ENCODE data around the gene DAZAP1.
A peak's percentile ranks its signal among the peaks of the same experiment; 100 is the strongest.

Gene DAZAP1

GRCh38 chr19:1407528-1408299 is at the start of gene DAZAP1:
Gene DAZAP1, plus strand, starts transcription at chr19:1407586. Its CDS starts 188 bp downstream, at chr19:1407774.
- DNase-seq: peak; percentile 60

- DNase-seq: no peak
Measured at GRCh38 chr19:1360126-1360817, 47.1 kb upstream of the DAZAP1 start.

DNA sequence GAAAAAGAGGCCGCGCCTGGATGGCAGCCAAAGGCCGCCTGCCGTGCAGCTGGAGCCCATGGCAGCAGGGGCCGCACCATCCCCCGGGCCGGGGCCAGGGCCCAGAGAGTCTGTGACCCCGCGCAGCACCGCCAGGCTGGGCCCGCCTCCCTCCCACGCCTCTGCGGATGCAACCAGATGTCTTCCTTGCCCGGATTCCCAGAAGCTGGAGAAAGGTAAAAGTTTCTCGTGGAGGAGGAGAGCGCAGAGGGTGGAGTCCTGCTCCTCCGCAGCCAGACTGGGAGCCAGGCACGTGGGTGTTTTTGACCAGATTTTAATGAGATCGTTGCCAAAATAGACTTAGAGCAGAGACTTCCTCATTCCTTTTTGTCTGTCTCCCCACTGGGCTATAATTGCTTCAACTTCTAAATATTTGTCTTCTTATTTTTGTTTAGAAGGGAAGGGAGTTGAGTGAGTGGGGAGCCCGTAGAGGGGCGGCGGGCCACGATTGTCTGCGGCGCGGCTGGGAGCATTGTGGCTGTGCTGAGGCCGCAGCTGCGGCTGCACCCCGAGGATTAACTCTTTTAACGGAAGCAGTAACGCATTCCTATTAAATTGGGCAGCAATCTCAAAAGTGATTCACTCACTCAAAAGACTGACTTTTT is 46.4 kb upstream of the DAZAP1 start:
- no peak for DNase-seq

DNA sequence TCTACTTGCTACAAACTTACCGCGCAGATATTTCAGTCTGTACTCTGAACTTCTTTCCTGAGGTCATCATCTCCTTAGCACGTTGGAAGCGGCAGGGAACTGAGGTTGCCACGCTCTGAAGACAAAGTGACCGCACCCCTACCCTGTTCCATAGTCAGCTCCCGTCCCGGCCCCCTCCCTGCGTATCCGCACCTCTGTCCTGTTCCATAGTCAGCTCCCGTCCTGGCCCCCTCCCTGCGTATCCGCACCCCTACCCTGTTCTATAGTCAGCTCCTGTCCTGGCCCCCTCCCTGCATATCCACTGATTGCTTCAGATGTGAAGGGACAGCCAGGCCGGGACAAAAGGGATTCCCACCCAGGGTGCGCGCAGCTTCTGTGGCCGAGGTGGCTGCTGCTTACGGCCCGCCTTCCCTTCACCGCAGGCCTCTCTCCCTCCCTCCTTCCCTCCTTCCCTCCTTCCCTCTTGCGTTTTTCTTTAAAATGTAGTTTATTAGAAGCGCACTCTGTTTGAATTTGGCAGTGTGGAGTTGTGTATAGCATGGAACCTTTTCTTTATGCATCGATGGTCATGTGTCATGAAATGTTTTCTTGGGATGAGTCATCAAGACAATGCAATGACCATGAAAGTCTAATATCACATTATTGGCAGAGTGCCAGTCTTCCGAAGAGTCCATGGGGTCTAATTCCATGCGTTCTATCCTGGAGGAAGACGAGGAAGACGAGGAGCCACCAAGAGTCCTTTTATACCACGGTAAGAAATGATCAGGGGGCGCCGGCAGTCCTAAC is 45.6 kb upstream of the DAZAP1 start:
- DNase-seq: no peak

DNA sequence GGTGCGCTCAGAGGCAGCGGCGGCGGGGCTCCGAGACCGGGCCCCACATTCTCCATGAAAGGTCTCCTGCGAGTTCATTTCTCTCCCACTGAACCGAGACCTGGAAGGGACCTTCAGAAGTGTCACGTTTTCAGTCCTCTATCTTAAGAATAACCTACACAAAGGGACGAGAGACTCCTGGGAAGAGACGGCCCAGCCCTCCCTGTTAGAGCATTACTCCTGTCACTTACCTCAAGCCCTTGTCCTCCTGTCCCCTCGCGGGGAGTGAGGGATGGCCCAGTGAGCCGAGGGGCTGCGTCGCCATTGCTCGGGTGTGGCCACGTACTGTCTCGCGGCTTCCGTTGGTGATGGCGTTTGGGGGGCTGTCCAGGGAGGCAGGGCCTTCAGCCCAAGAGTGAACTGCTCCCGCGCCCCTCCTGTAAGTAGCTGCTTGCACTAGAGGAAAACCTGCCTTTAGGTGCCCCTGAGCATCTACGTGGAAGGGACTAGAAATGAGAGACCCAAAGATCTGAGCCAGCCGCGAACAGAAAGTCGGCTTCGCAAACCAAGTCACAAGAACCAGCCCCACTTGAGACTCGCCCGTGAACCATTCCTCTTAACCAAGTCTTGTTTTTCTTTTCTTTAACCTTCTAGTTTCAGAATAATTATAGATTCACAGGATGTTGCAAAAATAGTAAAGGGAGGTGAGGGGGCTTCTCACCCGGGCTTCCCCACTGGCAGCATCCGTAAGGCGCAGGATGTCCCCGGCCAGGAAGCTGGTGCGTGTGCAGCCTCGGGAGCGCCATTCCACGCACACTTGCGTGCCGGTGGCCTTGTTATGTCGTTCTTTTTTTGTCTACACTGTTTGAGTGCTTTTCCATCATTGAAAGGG is 44.8 kb upstream of the DAZAP1 start:
- DNase-seq: no peak

DNA sequence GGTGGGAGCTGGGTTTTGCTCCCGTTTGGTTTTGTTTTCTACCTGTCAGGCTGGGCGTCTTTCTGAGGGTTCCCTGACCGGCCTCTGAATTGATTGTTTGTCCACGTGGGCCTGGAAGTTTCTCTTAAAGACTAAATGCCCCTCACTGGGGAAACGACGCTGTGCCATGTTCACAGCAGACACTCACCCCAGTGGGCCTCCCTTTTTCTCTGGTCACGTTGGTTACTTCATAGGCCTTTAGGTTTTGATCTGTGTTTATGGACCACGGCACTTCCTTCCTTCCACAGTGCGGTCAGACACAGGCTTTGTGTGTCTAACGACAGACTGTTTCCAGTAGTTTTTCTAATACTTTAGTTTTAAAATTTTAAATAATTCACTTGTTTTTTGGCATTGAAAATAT is 43.8 kb upstream of the DAZAP1 start:
- no peak for DNase-seq

DNA sequence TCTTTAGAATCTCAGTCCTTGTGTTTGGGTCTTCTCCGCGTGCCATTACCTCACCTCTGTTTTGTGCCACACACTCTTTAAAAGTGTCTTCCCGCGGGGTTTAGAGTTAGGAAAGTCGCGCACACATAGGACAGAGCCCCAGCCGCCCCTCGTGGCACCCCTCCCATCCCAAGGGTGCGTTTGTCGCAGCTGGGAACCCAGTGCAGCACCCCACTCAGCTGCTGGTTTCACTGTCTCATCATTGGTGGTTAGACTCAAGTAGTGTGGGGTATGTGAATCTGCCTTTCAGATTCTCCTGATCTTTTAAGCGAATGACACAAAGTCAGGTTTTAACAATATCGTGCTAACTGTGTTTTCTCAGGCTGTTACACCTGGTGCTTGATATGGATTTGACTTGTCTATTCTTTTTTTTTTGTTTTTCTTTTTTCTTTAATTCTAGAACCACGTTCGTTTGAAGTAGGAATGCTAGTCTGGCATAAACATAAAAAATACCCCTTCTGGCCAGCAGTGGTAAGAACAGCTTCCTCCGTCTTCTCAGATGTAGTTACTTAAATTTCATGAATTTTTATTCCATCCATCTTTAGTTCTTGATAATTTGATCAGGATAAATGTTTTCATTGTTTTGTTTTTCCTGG is 43.2 kb upstream of the DAZAP1 start:
- DNase-seq: no peak

DNA sequence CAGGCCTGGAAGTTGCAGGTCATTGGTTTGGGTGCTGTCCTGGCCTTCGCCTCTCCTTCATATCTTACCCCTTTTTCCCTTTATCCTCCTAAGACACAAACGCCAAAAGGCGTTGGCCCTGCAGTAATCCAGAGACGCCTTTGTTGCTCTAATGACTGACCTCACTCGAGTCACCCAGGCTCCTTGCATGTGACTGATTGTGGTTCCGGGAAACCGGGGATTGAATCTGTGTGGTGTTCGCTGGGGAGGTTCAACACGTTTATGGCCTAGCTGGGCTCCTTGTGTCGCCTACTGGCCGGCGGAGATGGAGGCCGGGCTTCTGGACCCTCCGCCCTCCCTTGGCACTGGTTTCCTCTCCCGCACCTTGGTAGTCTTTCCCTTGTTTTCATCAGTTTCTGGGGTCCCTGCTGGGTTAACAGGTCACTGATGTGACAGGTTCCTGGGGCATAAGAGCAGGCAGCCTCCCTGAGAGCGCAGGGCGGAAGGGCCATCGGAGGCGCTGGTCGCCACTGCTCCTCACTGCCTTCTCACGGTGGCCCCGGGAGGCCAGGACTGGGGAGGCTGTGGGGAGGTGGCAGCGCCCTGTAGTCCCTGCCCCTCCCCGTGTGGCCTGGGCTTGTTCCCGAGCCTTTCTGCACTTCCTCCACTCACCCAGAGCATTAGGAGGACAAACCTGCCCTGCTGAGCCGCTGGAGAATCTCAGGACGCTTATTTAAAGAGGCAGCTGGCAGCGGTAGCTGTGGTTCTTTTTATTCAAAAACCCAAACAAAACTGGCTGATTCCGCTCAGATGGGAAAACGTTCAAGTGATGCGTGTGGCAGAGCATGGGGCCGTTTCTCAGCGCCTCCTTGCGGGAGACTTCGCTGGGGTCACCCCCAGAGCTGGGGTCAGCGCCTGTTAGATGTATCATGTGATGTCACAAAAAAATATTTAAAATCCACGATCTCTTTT is 41.8 kb upstream of the DAZAP1 start:
- no peak for DNase-seq

- DNase-seq: no peak
Measured at GRCh38 chr19:1366296-1366695, 41.1 kb upstream of the DAZAP1 start.

DNA sequence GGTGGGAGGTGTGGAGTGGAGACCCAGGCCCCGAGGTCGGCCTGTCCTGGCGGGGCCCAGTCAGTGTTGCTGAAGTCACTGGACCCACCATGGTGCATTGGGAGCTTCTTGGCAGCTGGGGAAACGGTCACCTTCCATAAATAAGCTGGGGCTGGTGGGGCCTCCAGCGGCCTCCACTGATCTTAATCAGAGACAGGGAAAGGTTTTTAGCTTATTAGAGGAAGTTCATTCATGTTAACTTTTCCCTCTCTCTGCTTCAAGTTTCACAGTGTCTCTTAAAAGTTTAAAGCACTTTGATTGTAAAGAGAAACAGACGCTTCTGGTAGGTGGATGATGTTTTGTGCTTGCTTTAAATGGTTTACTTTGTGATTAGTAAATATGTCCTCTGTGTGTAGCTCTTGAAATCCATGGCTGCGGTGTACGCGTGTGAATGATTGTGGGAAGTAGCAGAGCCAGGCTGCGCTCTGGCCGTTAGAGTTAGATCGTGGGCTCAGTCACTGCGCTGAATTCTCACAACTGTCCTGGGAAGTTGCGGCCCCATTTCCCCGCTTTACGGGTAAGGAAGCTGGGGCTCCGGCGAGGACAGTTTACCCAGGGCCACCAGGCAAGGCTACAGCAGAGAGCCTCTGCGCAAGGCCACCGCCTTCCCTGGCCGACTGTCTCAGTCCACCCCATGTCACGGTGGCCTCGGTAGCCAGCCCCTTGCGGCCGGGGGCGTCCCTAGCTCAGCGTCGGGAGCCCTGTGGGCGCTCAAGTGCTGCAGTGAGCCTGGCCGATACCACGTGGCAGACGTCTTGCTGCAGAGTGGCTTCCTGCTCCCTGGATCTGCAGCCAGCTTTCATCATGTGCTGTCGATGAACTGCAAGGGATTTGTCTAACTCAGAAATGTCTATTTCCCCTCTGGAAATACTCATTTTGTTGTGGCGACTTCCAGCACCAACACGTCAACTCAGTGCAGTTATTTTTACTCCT is 40.2 kb upstream of the DAZAP1 start:
- DNase-seq: no peak

- DNase-seq: no peak
Measured at GRCh38 chr19:1369214-1369805, 38.1 kb upstream of the DAZAP1 start.

GRCh38 chr19:1370579-1371361 is 36.6 kb upstream of the DAZAP1 start:
- DNase-seq: no peak

- DNase-seq: no peak
Measured at GRCh38 chr19:1373042-1373533, 34.3 kb upstream of the DAZAP1 start.

DNA sequence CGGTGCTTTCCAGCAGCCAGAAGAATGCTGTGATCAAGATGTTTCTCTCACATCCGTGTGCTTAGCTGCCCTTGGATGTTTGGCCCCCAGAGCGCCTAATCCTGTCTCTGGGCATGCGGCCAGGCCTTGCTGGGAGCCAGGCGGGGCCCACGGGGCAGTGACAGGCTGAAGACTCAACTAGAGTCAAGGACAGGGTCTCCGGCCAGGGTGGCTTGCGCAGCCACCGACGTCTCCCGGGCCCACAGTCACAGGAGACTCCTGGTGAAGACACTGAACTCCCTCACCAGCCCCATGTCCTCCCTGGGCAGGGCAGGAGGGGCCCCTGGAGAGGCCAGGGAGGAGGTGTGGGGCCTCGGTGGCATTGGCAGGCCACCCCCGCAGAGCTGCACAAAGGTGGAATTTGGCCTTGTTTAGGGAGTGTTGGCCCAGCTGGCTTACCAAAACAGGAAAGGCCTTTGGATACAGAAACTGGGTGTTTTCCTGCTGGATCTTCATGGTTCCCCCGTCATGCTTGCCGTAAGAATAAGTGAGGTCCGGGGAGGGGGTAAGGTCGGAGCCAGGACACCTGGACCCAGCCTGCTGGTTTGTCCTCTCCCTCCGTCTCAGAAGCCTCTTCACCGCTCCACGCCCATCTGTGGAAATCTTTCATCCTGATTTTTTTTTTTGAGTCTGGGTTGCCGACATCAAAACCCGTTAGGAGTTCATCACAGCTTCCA is 33.7 kb upstream of the DAZAP1 start:
- no peak for DNase-seq

DNA sequence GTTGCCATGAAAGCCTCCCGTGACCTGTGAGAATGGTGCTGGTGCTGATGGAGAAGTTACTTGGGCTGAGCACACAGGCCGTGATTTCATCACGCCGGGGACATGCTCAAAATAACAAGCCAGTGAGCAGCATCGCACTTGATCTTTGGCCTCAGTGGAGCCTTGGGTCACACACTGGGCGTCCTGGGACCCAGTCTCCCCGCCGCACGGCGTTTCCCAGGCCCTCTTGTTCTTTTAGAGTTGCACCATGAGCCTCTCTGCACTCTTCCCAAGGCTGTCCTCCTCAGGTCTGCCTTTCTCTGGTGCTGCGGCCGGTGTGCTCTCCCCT is 33.2 kb upstream of the DAZAP1 start:
- no peak for DNase-seq

DNA sequence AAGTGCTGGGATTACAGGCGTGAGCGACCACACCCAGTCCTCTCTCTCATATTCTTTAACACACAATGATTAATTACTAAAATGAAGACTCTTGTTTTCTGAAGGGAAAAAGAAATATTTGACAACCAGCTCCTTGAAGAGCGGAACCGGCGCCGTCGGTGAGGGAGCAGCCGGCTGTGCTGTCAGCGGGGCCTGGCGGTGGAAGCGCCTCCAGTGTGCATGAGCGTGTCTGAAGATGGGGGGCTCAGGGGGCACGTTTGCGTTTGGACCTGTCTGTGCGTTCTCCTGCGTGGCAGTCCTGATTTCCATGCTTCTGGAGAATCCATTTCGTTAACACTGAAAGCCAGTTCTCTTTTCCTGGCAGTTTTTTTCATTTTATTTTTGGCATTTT is 31.0 kb upstream of the DAZAP1 start:
- DNase-seq: no peak
